Chondrocyte (in vitro differentiated cells): ENCODE measurements around the gene KCNJ4. TPM values are rescaled to one million over a fixed set of nuclear protein-coding genes. Genes with fewer than 3 reads are reported as not detected.
A peak's percentile ranks its signal among the peaks of the same experiment; 100 is the strongest.

Experiments
- DNase-seq: peaks from one replicate; pipeline ENCODE4 v3.0.0; 2021; ENCODE audit warnings: mixed read lengths, low spot score
- H3K27ac Mint-ChIP-seq: one replicate; pipeline ENCODE4 v1.8.0; 2021; ENCODE audit warnings: mild to moderate bottlenecking, moderate library complexity, mixed read lengths; ENCODE audit not compliant: unreplicated experiment
- H3K27me3 Mint-ChIP-seq: 2 replicates; pipeline ENCODE4 v1.8.0; 2021; ENCODE audit warnings: low read depth, mixed read lengths
- H3K36me3 Mint-ChIP-seq: 2 replicates; pipeline ENCODE4 v1.8.0; 2021; ENCODE audit warnings: low read depth, mixed read lengths
- H3K4me1 Mint-ChIP-seq: 2 replicates; pipeline ENCODE4 v1.8.0; 2021; ENCODE audit warnings: low read depth, mild to moderate bottlenecking, mixed read lengths
- H3K4me3 Mint-ChIP-seq: one replicate; pipeline ENCODE4 v1.8.0; 2021; ENCODE audit warnings: mild to moderate bottlenecking, moderate library complexity, mixed read lengths; ENCODE audit not compliant: unreplicated experiment
- H3K9me3 Mint-ChIP-seq: 2 replicates; pipeline ENCODE4 v1.8.0; 2021; ENCODE audit warnings: low read depth, mixed read lengths
- CTCF ChIP-seq: fragments of 200-600 bp; sonication (generic); IDR thresholded peaks from 2 replicates; pipeline ENCODE4 v1.5.0; 2021; ENCODE audit warnings: antibody characterized with exemption, mild to moderate bottlenecking, moderate library complexity
- total RNA-seq: library from RNA; stranded (reverse); gene quantifications from 3 replicates; pipeline ENCODE4 v1.2.1, GENCODE V29; 2021

Gene KCNJ4
- total RNA-seq, 1 donor from 2014 or later = 0.27 TPM

GRCh38 chr22:38467438-38467903 is 12.5 kb upstream of the KCNJ4 start:
- peaks cover 2% of the 10 kb centered on the region for H3K36me3 Mint-ChIP-seq
- no peak for TF ChIP-seq CTCF
- peak overlapping the region; percentile 81 for H3K27ac Mint-ChIP-seq
- peaks cover 3% of the 10 kb centered on the region for H3K27me3 Mint-ChIP-seq
- H3K9me3 Mint-ChIP-seq = no peaks in the 10 kb centered on the region
- DNase-seq = no peak
- peak overlapping the region; percentile 76 for H3K4me3 Mint-ChIP-seq
- H3K4me1 Mint-ChIP-seq = peaks cover 33% of the 10 kb centered on the region

- no peak overlapping the region for H3K27ac Mint-ChIP-seq
- DNase-seq = peak; percentile 61
- H3K4me1 Mint-ChIP-seq = peaks cover 37% of the 10 kb centered on the region
- peaks cover under 1% of the 10 kb centered on the region for H3K36me3 Mint-ChIP-seq
- H3K4me3 Mint-ChIP-seq = no peak overlapping the region
- H3K9me3 Mint-ChIP-seq = no peaks in the 10 kb centered on the region
- TF ChIP-seq CTCF = no peak
- peaks cover 3% of the 10 kb centered on the region for H3K27me3 Mint-ChIP-seq
These were observed 10.9 kb upstream of the KCNJ4 start for GRCh38 chr22:38465673-38466490.

GRCh38 chr22:38464992-38465672 is 10.1 kb upstream of the KCNJ4 start:
- Mint-ChIP-seq H3K9me3 (no peaks in the 10 kb centered on the region), H3K36me3 (no peaks in the 10 kb centered on the region), H3K27me3 (peaks cover 7% of the 10 kb centered on the region), H3K4me3 (no peak overlapping the region), H3K4me1 (peaks cover 29% of the 10 kb centered on the region), H3K27ac (no peak overlapping the region)
- TF ChIP-seq CTCF = no peak
- DNase-seq = peak; percentile 52

GRCh38 chr22:38462960-38463784 is 8.2 kb upstream of the KCNJ4 start:
- TF ChIP-seq CTCF = no peak
- Mint-ChIP-seq H3K4me1 (peaks cover 18% of the 10 kb centered on the region), H3K4me3 (no peak overlapping the region), H3K36me3 (no peaks in the 10 kb centered on the region), H3K9me3 (no peaks in the 10 kb centered on the region), H3K27ac (no peak overlapping the region), H3K27me3 (peaks cover 13% of the 10 kb centered on the region)
- DNase-seq = peak; percentile 89
